Activated naive CD4-positive, alpha-beta T cell treated with anti-CD3 and anti-CD28 coated beads for 36 hours (primary cell): Measurements from ENCODE around the gene CDH12. TPM values are rescaled to one million over a fixed set of nuclear protein-coding genes. Genes with fewer than 3 reads are reported as not detected.

Source experiments
- CTCF ChIA-PET: fragments of 350-600 bp; sonication (Branson Sonifier 250); formaldehyde crosslinking; loops from one replicate; lab custom pipeline; 2021; ENCODE audit warnings: antibody characterized with exemption; lab: Charles Lee
- DNase-seq: peaks from one replicate; pipeline ENCODE4 v3.0.0-alpha.2; 2020
- H3K27ac Mint-ChIP-seq: one replicate; pipeline ENCODE4 v1.8.0; 2021; ENCODE audit warnings: mild to moderate bottlenecking, mixed read lengths
- H3K27me3 Mint-ChIP-seq: one replicate; pipeline ENCODE4 v1.8.0; 2021; ENCODE audit warnings: low read depth, mixed read lengths
- H3K36me3 Mint-ChIP-seq: one replicate; pipeline ENCODE4 v1.8.0; 2021; ENCODE audit warnings: low read depth, mixed read lengths
- H3K4me1 Mint-ChIP-seq: one replicate; pipeline ENCODE4 v1.8.0; 2021; ENCODE audit warnings: low read depth, mixed read lengths
- H3K4me3 Mint-ChIP-seq: one replicate; pipeline ENCODE4 v1.8.0; 2021; ENCODE audit warnings: mild to moderate bottlenecking, moderate library complexity, mixed read lengths
- H3K9me3 Mint-ChIP-seq: one replicate; pipeline ENCODE4 v1.8.0; 2021; ENCODE audit warnings: mixed read lengths
- intact Hi-C: fragments of 100-400 bp; cut with micrococcal nuclease; formaldehyde crosslinking; loops from one replicate; pipeline ENCODE4 v1.15.1; 2023
- total RNA-seq, 2 experiments: library from RNA; stranded (reverse); gene quantifications; one replicate each; pipeline ENCODE4 v1.2.3, GENCODE V29; 2021

CDH12 gene
- total RNA-seq, 2 experiments from 2014 or later: not detected

DNA sequence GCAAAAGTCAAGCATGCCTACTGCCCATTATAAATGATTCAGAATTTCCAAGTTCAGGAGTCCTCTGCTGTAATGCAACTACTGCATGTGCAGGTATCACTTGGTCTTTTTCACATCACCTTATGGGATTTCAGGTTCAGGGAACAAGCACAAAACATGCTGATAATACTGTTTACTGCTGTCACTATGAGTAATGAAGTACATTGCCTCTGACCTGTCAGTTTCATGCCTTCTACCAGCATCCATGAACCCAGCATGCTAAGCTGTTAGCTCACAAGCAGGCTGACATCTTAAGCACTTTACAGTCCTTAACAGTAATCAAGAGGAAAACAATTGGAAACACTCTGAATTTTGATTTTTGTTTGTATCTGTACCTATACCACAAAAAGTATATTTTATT is 743.8 kb downstream of the CDH12 start:
- Mint-ChIP-seq H3K27ac (no peak overlapping the region), H3K4me3 (no peak overlapping the region), H3K27me3 (no peaks in the 10 kb centered on the region), H3K9me3 (no peaks in the 10 kb centered on the region), H3K4me1 (no peaks in the 10 kb centered on the region), H3K36me3 (no peaks in the 10 kb centered on the region)
- DNase-seq: no peak
- intact Hi-C loops: no loop called here
- CTCF ChIA-PET: no interaction called here

DNA sequence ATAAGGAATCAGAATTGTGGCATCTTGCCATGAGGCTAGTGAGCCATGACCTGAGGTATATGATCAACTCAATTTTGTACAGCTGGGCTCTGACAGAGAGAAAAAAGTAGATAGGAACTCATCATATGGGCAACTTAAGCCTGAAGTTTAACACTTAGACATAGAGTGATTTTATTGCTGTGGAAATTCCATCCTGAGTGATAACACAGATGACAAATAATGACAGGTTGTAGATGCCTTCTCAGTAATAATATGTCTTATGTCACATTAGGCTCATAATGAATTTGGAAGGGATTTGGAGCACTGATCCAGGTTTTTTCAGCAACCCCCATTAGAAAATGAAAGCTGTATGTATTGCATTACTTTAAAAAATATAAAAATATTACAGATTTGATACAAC is 744.6 kb downstream of the CDH12 start:
- intact Hi-C loops: no loop called here
- Mint-ChIP-seq H3K4me3 (no peak overlapping the region), H3K36me3 (no peaks in the 10 kb centered on the region), H3K9me3 (no peaks in the 10 kb centered on the region), H3K4me1 (no peaks in the 10 kb centered on the region), H3K27me3 (no peaks in the 10 kb centered on the region), H3K27ac (no peak overlapping the region)
- DNase-seq: no peak
- CTCF ChIA-PET: no interaction called here

DNA sequence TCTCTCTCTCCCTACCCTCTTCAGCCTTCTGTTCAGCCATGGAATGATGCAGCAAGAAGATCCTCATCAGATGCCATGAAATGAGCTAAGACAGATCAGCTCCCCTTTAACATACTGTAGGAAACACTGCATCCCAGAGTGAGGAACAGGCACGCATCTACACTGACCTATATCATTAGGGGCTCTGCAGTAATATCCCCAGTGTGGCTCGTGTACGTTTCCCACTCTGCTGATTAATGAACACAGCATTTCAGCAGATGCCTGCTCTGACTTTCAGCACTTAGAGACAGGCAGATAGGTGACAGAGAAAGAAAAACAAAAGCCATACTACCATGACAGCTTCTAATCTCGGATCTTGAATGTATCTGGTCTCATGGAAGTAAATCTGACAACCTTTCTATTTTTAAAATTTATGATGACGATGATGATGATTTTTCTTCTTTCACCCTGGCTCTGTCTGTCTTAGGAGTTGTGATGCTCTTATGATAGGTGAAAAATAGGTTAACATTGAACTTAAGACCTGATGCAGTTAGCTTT is 750.3 kb downstream of the CDH12 start:
- Mint-ChIP-seq H3K4me1 (no peaks in the 10 kb centered on the region), H3K36me3 (no peaks in the 10 kb centered on the region), H3K27ac (no peak overlapping the region), H3K4me3 (no peak overlapping the region), H3K9me3 (no peaks in the 10 kb centered on the region), H3K27me3 (no peaks in the 10 kb centered on the region)
- CTCF ChIA-PET: no interaction called here
- intact Hi-C loops: no loop called here
- DNase-seq: no peak

DNA sequence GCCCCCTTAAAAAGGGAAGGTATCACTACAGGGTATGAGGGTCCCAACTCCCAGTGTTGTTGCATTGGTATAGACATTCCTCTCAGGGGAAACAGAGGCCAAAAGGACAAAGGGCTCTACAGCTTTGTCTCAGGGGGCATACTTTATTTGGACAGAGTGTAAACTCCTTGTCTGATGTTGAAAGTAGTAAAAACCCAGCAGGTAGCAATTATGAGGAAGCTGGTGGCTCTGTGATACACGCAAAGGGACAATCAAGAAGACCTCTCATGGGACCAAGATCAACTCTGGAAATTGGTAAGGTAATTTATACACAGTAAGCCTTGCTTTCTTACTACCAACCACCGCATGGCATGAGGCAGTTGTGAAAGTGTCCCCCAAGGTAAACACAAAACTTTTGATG is 764.6 kb downstream of the CDH12 start:
- no peaks in the 10 kb centered on the region for H3K27me3 Mint-ChIP-seq
- H3K9me3 Mint-ChIP-seq: peaks cover 1% of the 10 kb centered on the region
- no peaks in the 10 kb centered on the region for H3K36me3 Mint-ChIP-seq
- DNase-seq: no peak
- no peak overlapping the region for H3K4me3 Mint-ChIP-seq
- CTCF ChIA-PET: no interaction called here
- H3K4me1 Mint-ChIP-seq: no peaks in the 10 kb centered on the region
- H3K27ac Mint-ChIP-seq: no peak overlapping the region
- intact Hi-C loops: no loop called here

DNA sequence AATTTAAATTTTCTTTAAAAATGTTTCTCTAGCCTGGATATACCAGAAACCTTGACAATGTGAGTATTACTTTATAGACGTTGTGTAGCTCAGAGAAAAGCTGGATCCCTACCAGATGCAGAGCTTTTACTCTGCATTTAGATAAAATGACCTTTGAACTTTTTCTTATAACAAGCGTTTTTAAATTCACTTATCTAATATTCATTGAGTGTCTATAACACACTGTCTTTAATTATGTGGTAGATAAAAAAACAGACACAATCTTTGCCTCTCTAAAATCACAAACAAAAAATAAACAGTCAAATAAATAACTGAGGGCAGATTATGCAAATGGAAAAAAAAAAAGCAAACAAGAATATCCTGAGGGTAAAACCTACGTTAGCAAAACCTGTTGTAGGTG is 773.6 kb downstream of the CDH12 start:
- intact Hi-C loops: no loop called here
- Mint-ChIP-seq H3K4me3 (no peak overlapping the region), H3K36me3 (no peaks in the 10 kb centered on the region), H3K27me3 (no peaks in the 10 kb centered on the region), H3K9me3 (peaks cover 2% of the 10 kb centered on the region), H3K4me1 (no peaks in the 10 kb centered on the region), H3K27ac (no peak overlapping the region)
- DNase-seq: no peak
- CTCF ChIA-PET: no interaction called here

DNA sequence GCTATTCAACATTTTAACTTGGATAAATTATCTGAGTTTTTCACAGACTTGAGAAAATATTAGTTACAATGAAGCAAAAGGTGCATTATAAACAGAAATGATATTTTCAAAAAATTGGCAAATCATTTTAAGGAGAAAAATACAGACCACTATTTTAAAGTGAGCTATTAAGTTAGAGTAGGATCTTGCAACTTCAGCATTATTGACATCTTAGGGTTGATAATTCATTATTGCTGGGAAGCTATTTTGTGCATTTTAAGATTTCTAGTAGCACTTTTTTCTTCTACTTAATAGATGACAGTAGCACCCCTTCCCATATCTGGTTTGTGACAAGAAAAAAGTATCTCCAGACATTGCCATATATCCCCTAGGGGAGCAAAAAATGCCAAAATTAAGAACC is 774.1 kb downstream of the CDH12 start:
- Mint-ChIP-seq H3K27ac (no peak overlapping the region), H3K4me3 (no peak overlapping the region), H3K27me3 (no peaks in the 10 kb centered on the region), H3K9me3 (peaks cover 2% of the 10 kb centered on the region), H3K36me3 (no peaks in the 10 kb centered on the region), H3K4me1 (no peaks in the 10 kb centered on the region)
- DNase-seq: no peak
- intact Hi-C loops: no loop called here
- CTCF ChIA-PET: no interaction called here

DNA sequence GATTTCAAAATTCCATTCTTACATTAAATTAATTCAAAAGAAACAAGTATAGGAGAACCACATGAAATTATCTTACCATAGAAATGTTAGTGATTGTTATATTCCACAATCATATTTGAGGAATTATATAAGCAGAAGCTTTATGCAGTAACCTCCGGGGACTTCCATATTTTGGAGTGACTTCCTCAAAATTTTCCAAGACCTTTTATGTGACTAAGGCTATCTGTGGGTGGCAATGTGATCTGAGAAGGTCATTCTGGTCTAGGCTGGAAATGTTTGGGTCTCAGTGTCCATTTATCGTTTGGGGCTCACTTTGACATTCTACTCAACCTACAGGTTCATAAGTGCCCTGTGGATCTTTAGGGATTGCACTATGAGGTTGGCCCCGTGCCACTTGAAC is 776.6 kb downstream of the CDH12 start:
- H3K4me3 Mint-ChIP-seq: no peak overlapping the region
- no peaks in the 10 kb centered on the region for H3K36me3 Mint-ChIP-seq
- peaks cover 8% of the 10 kb centered on the region for H3K9me3 Mint-ChIP-seq
- H3K4me1 Mint-ChIP-seq: no peaks in the 10 kb centered on the region
- no peaks in the 10 kb centered on the region for H3K27me3 Mint-ChIP-seq
- CTCF ChIA-PET: no interaction called here
- intact Hi-C loops: no loop called here
- no peak overlapping the region for H3K27ac Mint-ChIP-seq
- no peak for DNase-seq

DNA sequence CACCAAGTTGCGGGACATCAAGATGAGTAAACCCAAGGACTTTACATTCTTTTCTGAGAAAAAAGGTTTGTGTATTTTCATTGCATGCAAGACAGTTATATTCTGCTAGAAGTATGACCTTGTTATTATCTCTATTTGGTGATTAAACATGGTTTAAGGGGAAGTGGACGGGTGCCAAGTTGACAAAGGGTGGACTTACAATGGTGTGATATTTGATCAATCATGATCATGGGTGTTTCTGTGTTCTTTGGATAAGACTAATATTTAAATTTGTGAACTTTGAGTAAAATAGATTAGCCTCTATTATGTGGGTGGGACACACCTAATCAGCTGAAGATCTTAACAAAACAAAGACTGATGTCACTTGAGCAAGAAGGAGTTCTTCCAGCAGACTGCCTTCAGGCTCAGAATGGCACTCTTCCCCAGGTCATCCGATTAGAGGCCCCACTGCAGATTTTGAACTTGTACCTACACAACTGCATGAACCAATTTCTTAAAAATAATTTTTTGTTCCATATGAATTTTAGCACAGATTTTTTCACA is 782.9 kb downstream of the CDH12 start:
- CTCF ChIA-PET: interaction anchor here (0.5 kb wide), 1 partner anchor 660 kb away, joined by 4 read pairs; no protein-coding TSS in a partner anchor
- DNase-seq: no peak
- Mint-ChIP-seq H3K36me3 (no peaks in the 10 kb centered on the region), H3K4me1 (no peaks in the 10 kb centered on the region), H3K27me3 (no peaks in the 10 kb centered on the region), H3K9me3 (peaks cover 9% of the 10 kb centered on the region), H3K27ac (no peak overlapping the region), H3K4me3 (no peak overlapping the region)
- intact Hi-C loops: no loop called here

DNA sequence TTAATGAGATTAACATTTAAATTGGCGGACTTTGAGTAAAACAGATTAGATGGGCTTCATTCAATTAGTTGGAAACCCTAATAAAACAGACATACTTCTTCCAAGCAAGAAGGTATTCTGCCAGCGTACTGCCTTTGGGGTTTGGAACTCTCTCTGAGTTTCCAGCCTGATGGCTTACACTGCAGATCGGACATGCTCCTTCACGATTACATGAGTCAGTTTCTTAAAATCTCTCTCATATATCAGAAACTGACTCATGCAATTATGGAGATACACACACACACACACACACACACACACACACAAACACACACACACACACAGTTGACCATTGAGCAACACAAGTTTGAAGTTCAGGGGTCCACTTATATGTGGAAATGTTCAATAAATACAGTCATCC is 789.4 kb downstream of the CDH12 start:
- Mint-ChIP-seq H3K27ac (no peak overlapping the region), H3K27me3 (no peaks in the 10 kb centered on the region), H3K36me3 (no peaks in the 10 kb centered on the region), H3K4me3 (no peak overlapping the region), H3K4me1 (no peaks in the 10 kb centered on the region), H3K9me3 (peaks cover 7% of the 10 kb centered on the region)
- DNase-seq: no peak
- CTCF ChIA-PET: no interaction called here
- intact Hi-C loops: no loop called here

DNA sequence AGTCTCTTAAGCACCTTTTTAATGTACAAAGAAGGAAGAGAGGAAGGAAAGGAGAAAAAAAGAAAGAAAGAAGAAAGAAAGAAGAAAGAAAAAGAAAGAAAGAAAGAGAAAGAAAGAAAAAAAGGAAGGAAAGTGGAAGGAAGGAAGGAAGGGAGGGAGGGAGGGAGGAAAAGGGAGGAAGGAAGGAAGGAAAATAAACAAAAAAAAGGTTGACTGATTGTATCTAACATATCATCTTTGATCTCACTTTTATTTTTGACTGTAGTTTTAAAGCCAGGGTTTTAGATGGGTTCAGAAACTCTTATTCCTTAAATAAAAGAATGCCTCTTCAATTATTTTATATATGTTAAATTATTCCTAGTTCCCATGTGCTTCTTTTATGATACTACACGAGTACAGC is 794.5 kb downstream of the CDH12 start:
- no peak for DNase-seq
- Mint-ChIP-seq H3K4me3 (no peak overlapping the region), H3K36me3 (no peaks in the 10 kb centered on the region), H3K27me3 (no peaks in the 10 kb centered on the region), H3K9me3 (peaks cover 5% of the 10 kb centered on the region), H3K4me1 (no peaks in the 10 kb centered on the region), H3K27ac (no peak overlapping the region)
- intact Hi-C loops: no loop called here
- CTCF ChIA-PET: no interaction called here

DNA sequence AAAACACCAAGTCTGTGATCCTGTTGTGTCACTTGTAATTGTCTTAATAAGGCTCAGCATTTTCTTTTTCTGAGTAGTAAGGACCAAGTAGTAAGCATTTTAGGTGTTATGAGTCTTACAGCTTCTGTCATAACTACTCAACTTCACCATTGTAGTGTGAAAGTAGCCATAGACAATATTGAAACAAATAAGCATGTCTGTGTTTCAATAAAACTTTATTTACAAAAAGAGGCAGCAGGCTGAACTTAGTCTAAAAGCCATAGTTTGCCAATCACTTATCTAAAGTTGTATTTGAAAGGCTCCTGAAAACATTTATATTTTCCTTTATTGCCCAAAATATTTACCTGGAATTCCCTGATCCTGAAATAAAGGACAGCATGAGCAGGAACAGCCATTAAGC is 796.1 kb downstream of the CDH12 start:
- H3K4me1 Mint-ChIP-seq: no peaks in the 10 kb centered on the region
- CTCF ChIA-PET: no interaction called here
- intact Hi-C loops: no loop called here
- no peaks in the 10 kb centered on the region for H3K36me3 Mint-ChIP-seq
- peaks cover 2% of the 10 kb centered on the region for H3K9me3 Mint-ChIP-seq
- H3K27ac Mint-ChIP-seq: no peak overlapping the region
- H3K27me3 Mint-ChIP-seq: no peaks in the 10 kb centered on the region
- no peak for DNase-seq
- H3K4me3 Mint-ChIP-seq: no peak overlapping the region

DNA sequence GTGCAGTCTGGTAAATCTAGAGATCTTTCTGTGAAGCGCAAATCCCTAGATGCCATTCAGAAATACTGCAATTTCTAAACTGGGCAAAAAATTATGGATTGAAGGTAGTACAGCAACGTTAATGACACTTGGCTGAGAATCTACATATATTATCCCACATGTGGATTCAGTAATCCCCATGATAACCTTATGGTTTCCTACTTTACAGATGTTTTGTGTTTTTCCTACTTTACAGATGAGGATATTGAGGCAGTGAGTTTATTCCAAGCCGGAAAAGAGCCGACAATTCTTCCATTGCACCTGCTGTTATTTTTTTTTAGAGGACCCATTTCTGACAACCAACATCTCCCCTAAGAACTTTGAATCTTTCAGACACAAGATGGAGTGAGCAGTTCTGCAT is 796.5 kb downstream of the CDH12 start:
- Mint-ChIP-seq H3K9me3 (no peaks in the 10 kb centered on the region), H3K27me3 (no peaks in the 10 kb centered on the region), H3K4me3 (no peak overlapping the region), H3K4me1 (no peaks in the 10 kb centered on the region), H3K36me3 (no peaks in the 10 kb centered on the region), H3K27ac (no peak overlapping the region)
- CTCF ChIA-PET: no interaction called here
- intact Hi-C loops: no loop called here
- DNase-seq: no peak

DNA sequence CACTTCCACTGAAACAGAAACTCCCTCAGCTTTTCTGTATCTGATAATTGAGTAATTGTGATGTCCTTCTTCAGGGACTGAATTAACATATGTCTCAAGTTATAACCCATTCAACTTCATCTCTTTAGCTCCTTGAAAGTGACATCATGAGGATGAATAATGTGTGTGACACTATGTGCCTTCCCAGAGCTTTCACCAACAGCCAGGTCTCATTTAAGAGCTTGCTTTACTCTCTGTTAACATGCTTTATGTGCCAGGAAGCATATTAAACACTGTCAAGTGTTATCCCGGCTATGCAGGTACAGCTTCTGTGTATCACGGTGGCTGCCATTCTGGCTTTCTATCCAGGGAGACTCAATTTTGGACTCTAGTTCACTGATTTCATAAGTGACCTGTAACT is 799.9 kb downstream of the CDH12 start:
- Mint-ChIP-seq H3K27me3 (no peaks in the 10 kb centered on the region), H3K36me3 (no peaks in the 10 kb centered on the region), H3K4me1 (no peaks in the 10 kb centered on the region), H3K27ac (no peak overlapping the region), H3K9me3 (peaks cover 5% of the 10 kb centered on the region), H3K4me3 (no peak overlapping the region)
- no peak for DNase-seq
- intact Hi-C loops: no loop called here
- CTCF ChIA-PET: no interaction called here
